ENCODE measurements around the gene PRLH.

Gene PRLH

GRCh38 chr2:237567276-237568029 is 1.1 kb downstream of the PRLH start:
- no peak for DNase-seq

GRCh38 chr2:237568121-237568660 is 1.8 kb downstream of the PRLH start:
- DNase-seq: no peak

DNA sequence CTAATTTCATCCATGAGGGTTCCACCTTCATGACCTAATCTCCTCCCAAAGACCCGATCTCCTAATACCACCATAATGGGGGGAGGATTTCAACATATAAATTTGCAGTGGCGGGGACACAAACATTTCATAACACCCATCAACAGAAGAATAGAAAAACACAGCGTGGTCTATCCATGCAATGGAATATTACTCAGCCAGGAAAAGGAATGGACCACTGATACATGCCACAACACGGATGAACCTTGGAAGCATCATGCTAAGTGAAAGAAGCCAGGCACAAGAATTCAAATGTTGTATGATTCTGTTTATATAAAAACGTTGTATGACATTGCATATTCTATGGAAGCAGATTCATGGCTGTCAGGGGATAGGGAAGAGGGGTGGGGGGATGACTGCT is 2.7 kb downstream of the PRLH start:
- DNase-seq: no peak

DNA sequence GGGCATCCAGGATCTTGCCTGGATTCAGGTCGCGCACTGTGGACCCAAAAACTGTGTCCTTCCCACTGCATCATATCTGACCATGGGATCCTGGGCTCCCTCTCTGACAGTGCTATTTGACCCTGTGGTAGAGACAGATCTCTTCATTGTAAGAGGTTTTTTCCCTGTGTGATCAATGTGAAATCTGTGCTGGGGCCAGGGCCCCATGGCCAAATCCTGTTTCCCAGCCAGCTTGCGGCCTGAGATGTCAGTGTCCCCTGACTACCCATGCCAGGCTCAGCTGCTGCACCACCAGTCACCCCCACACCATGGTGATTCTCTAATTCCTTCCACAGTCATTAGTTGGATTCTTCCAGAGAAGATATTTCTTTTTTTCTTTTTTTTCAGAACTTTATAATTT is 3.5 kb downstream of the PRLH start:
- no peak for DNase-seq

DNA sequence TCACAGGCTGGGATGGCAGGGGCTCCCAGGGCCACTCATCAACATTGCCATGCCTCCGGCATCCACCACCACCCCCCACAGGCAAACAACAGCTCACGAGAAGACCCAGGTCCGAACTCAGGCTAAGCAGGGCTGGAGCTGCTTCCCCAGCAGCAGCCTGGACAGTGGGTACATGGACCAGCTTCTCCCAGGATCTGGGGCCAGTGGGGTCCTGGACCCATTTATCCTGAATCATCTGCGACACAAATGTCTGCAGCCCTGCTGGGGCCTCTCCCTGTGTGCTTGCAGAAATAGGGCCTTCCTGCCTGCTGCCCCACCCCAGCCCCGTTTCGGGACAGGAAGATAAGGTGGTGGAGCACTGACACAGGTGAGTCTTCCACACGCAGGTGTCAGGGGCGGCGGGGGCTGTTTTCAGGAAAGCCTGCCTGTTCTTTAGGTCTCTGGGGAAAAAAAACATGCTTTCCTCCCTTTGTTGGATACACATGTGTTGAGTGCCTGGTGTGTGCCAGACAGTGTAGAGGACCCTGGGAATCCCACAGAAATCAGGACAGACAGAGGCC is 4.5 kb downstream of the PRLH start:
- no peak for DNase-seq

- DNase-seq: no peak
These were observed 5.2 kb downstream of the PRLH start for GRCh38 chr2:237571551-237571950.

DNA sequence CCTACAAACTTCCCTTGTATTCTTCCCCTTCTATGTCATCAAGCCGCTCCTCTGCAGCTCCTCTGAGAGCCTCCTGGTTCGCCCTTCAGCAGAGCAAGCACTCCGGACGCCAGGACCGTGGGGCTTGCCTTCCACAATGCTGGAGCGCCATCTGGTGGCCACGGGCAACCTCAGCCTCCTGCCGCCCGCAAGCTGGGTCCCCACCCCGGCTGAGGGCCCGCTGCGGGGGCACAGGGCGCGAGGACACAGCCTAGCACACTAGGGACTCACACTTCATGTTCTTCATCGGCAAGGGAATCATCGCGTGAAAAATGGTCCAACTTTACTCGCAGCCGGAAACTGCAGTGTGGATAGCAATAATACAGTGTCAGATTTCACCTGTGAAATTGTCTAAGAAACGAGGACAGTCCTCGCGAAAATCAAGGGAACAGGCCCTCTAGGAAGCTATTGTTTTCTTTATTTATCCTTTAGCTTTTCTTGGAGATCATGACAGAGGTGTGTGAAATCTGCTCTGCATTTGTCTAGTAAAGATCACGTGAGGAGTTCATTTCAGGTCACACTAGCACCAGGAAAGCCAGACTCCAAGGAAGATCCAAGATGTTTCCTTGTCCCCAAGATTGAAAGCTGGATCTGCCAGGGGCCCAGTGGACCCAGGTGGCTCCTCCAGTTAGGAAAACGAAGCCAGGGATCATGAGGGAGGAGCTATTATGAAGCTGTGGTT is 5.8 kb downstream of the PRLH start:
- DNase-seq: peak; percentile 84

GRCh38 chr2:237572742-237573101 is 6.3 kb downstream of the PRLH start:
- DNase-seq: no peak

DNA sequence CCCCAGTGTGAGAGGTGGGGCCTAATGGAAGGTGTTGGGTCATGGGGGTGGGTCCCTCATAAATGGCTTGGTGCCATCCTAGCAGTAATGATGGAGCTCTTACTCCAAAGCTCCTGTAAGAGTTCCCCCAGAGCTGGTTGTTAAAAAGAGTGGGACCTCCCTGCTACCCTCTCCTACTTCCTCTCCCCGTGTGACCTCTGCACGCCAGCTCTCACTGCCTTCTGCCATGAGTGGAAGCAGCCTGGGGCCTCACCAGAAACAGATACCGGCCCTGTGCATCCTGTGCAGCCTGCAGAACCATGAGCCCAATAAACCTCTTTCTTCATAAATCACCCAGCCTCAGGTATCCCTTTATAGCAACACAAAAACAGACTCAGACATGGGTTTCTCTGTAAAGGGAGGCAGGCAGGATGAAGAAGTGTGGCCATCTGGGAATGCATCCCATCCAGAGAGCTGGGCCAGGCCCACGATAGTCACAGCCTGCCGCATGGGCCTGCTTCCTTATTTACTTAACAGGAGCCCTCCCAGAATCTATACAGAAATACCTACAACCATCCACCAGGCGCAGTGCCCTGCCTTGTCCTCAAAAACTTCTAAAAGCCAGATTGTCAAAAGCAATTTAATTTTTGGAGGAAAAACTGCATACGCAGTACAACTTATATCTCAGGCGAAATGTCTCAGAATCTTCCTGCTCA is 7.5 kb downstream of the PRLH start:
- DNase-seq: no peak

DNA sequence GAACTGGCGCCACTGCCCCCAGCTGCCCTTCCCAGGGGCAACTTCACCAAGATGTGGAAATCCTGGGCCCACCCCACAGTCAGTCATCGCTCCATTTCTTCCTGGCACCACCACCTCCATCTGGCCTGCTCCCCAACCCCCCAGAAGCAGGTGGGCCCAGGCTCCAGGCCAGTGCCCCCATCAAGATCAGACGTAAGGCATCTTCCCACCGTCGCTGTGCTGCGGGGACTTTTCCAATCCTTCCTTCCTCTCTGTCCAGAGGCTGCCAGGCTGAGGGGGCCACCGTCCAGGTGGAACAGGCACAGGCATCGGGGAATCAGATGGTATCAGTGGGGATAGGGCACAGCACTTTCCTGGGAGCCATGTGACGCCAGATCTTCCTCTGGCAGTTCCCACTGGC is 8.1 kb downstream of the PRLH start:
- no peak for DNase-seq

- no peak for DNase-seq
These were observed 8.8 kb downstream of the PRLH start for GRCh38 chr2:237574894-237575868.

GRCh38 chr2:237575869-237576862 is 9.8 kb downstream of the PRLH start:
- no peak for DNase-seq

- no peak for DNase-seq
These were observed 10.6 kb downstream of the PRLH start for GRCh38 chr2:237576974-237577373.

- no peak for DNase-seq
These were observed 11.1 kb downstream of the PRLH start for GRCh38 chr2:237577458-237577857.

- no peak for DNase-seq
These were observed 11.8 kb downstream of the PRLH start for GRCh38 chr2:237577956-237578870.

DNA sequence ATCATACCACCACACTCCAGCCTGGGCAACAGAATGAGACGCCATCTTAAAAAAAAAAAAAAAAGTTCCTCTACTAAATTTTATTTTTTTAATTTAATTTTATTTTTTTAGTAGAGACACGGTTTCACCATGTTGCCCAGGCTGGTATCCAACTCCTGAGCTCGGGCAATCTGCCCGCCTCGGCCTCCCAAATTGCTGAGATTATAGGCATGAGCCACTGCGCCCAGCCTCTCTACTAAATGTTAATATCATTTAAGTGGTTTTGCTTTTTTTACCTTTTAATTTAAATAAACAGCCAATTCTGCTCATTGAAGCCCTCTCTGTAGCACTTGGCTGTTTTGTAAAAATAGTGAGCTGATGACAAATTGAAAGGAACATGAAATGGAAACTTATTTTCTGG is 15.0 kb downstream of the PRLH start:
- DNase-seq: no peak

DNA sequence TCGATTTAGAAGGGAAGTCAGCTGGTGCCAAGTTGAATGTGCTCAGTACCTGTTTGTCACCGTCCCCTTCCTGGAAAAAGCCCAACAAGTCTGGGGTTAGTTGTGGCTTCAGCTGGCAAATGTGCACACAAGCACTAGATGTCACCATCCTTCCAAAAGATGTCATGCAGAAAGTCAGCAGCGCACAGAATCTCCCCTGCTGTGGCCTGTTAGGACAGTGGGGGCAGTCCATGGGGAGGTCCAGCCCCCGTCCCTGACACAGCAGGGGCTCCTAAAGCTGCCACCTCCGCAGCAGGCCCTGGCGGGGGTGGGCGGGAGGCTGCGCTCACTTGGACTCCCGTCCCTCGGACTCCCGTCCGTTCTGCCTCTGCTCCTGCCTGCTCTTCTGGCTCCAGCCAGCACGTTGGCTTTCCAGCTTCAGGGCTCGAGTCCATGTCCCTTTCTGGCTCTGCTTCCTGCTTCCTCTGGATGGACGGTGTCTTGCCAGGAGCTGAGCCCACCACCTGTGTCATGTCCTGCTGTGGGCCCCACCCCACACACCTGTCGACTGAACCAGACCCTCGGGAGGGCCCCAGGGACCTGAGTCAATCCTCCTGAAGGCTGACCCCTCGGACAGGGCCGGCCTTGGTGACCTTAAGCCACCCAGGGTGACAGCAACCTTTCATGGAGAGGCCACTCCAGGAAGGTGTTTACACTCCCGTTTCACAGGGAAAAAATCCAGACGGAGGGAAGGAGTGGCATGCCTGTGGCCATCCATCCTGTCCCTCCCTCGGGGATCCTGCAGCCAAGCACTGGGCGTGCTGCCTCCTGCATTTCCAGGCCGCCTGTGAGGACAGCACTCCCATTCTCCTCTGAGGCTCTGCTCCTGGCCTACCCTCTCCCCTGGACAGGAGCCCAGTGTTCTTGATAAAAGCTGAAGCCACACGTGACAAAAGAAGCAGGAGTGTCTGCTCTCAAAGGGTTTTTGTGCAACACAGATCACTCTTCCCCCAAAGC is 15.7 kb downstream of the PRLH start:
- DNase-seq: peak; percentile 5

All from NCI-H510A treated with DMSO at 0.1 percent for 48 hours (cell line).